ENCODE data around the gene JSRP1. TPM values are rescaled to one million over a fixed set of nuclear protein-coding genes. Genes with fewer than 3 reads are reported as not detected.

The JSRP1 gene
- polyA plus RNA-seq, 1 of the 3 experiments (the other 2 are of a cell fraction) = 0.76 TPM

DNA sequence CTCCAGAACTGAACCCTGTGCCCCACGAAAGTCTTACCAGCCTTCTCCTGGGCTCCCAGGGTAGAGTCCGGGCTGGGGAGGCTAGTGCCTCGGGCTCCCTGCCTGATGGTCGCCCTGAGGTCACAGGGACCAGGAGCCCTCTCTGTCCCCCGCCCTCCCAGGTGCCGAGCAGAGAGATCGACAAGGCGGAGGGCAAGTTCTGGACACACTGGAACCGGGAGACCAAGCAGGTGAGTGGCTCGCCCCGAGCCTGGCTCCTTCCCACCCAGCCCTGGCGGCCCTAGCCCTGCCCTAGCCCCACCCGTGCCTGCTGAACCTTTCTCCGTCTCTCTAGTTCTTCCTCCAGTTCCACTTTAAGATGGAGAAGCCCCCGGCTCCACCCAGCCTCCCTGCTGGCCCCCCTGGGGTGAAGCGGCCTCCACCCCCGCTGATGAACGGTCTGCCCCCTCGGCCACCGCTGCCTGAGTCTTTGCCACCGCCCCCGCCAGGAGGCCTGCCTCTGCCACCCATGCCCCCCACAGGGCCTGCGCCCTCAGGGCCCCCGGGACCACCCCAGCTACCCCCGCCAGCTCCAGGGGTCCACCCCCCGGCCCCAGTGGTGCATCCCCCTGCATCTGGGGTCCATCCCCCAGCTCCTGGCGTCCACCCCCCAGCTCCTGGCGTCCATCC is 8.7 kb downstream of the JSRP1 start:
- H3K4me1 ChIP-seq (ENCODE audit: control insufficient read depth in 1 of 2, insufficient read depth in 2 of 2, low read depth in 1 of 2, low read length in 1 of 2) = peaks cover 6 to 41% of the 10 kb centered on the region in 2 experiments; a peak in 2 of 4 replicates
- peaks cover 36% of the 10 kb centered on the region for H4K20me1 ChIP-seq (ENCODE audit: insufficient read depth)
- H2AFZ ChIP-seq (ENCODE audit: low read depth) = no peak overlapping the region
- peak overlapping the region in 1 of 2 experiments; percentile 45; a peak in 3 of 4 replicates for H3K27ac ChIP-seq (ENCODE audit: low read depth in 2 of 2, low read length in 1 of 2)
- H3K9me2 ChIP-seq = no peaks in the 10 kb centered on the region
- ChIA-PET POLR2A (no interaction called here), CTCF (interaction anchor here (1.2 to 1.7 kb wide), 2 partner anchors 12 to 68 kb away, joined by 5 to 6 read pairs; partner anchors contain the start of gene PLEKHJ1)
- TF ChIP-seq RFX5 (IDR thresholded peaks at IDR 0.05; ENCODE audit: low read length) (no peak), GATA2 (CRISPR knock-in tag; IDR thresholded peaks at IDR 0.05) (no peak), RAD21 (IDR thresholded peaks at IDR 0.05; ENCODE audit: low read length) (no peak), SIN3A (IDR thresholded peaks at IDR 0.05; ENCODE audit: borderline replicate concordance, low read depth, low read length) (no peak), FOSL2 (IDR thresholded peaks at IDR 0.05; ENCODE audit: borderline replicate concordance, low read depth) (no peak), IRF3 (IDR thresholded peaks at IDR 0.05; ENCODE audit: low read depth, low read length) (no peak), GABPA (IDR thresholded peaks at IDR 0.05; ENCODE audit: low read depth) (no peak), EP300 (IDR thresholded peaks at IDR 0.05; ENCODE audit: borderline replicate concordance in 1 of 2, low read depth in 1 of 2, low read length in 1 of 2) (no peak), CTCF (IDR thresholded peaks at IDR 0.05) (no peak), CHD2 (IDR thresholded peaks at IDR 0.05; ENCODE audit: low read length, partially characterized antibody) (no peak), TEAD4 (IDR thresholded peaks at IDR 0.05; ENCODE audit: borderline replicate concordance, insufficient read depth) (no peak), YY1 (IDR thresholded peaks at IDR 0.05; ENCODE audit: low read depth) (no peak), RCOR1 (IDR thresholded peaks at IDR 0.05; ENCODE audit: low read length) (no peak), MAX (IDR thresholded peaks at IDR 0.05; ENCODE audit: low read depth) (no peak), SMC3 (IDR thresholded peaks at IDR 0.05; ENCODE audit: low read depth, low read length) (no peak)
- no peaks in the 10 kb centered on the region for H3K27me3 ChIP-seq (ENCODE audit: insufficient read depth)
- no peaks in the 10 kb centered on the region for H3K9me3 ChIP-seq
- no peak overlapping the region for H3K4me2 ChIP-seq
- no peak overlapping the region for H3K4me3 ChIP-seq (ENCODE audit: low read depth in 2 of 2, low read length in 1 of 2)
- DNase-seq = peak; percentile 30
- WGBS (ENCODE audit: low lambda C conversion rate) = 92% methylated on average over 24 of the region's 28 CpGs
- H3K36me3 ChIP-seq (replicated peaks in 1 of 2; ENCODE audit: control insufficient read depth in 1 of 2, insufficient read depth in 2 of 2, low read length in 1 of 2) = peaks cover 22 to 67% of the 10 kb centered on the region in 2 experiments
- H3K79me2 ChIP-seq (ENCODE audit: insufficient read depth) = peaks cover 34% of the 10 kb centered on the region
- H3F3A ChIP-seq (replicated peaks; ENCODE audit: insufficient read depth) = peaks cover 10% of the 10 kb centered on the region
- H3K9ac ChIP-seq = no peak overlapping the region
